Activated CD8-positive, alpha-beta memory T cell treated with anti-CD3 and anti-CD28 coated beads, Interleukin-2, amount 10 ng/mL, durations not matched to agents 7 days and 5 days (primary cell): ENCODE results near the gene MTURN. TPM values are rescaled to one million over a fixed set of nuclear protein-coding genes. Genes with fewer than 3 reads are reported as not detected.

Source experiments
- ATAC-seq: fragments of 150-1000 bp; cut with Tn5 transposase; one replicate; pipeline ENCODE4 v1.10.0; 2021; ENCODE audit warnings: moderate library complexity
- CTCF ChIA-PET: fragments of 350-600 bp; sonication (Branson Sonifier 250); formaldehyde crosslinking; loops from one replicate; lab custom pipeline; 2021; ENCODE audit warnings: antibody characterized with exemption; lab: Charles Lee
- DNase-seq: peaks from one replicate; pipeline ENCODE4 v3.0.0-alpha.2; 2020
- H3K27ac Mint-ChIP-seq: one replicate; pipeline ENCODE4 v1.8.0; 2021; ENCODE audit warnings: mild to moderate bottlenecking, mixed read lengths
- H3K27me3 Mint-ChIP-seq: one replicate; pipeline ENCODE4 v1.8.0; 2021; ENCODE audit warnings: mixed read lengths
- H3K36me3 Mint-ChIP-seq: one replicate; pipeline ENCODE4 v1.8.0; 2021; ENCODE audit warnings: mild to moderate bottlenecking, mixed read lengths
- H3K4me1 Mint-ChIP-seq: one replicate; pipeline ENCODE4 v1.8.0; 2021; ENCODE audit warnings: mixed read lengths
- H3K4me3 Mint-ChIP-seq: one replicate; pipeline ENCODE4 v1.8.0; 2021; ENCODE audit warnings: mild to moderate bottlenecking, moderate library complexity, mixed read lengths
- H3K9me3 Mint-ChIP-seq: one replicate; pipeline ENCODE4 v1.8.0; 2022; ENCODE audit warnings: low read depth, mixed read lengths
- total RNA-seq, 2 experiments: library from RNA; stranded (reverse); gene quantifications; one replicate each; pipeline ENCODE4 v1.2.3, GENCODE V29; 2021

MTURN gene
- total RNA-seq, 2 experiments from 2014 or later = 2.5 to 4.4 TPM

DNA sequence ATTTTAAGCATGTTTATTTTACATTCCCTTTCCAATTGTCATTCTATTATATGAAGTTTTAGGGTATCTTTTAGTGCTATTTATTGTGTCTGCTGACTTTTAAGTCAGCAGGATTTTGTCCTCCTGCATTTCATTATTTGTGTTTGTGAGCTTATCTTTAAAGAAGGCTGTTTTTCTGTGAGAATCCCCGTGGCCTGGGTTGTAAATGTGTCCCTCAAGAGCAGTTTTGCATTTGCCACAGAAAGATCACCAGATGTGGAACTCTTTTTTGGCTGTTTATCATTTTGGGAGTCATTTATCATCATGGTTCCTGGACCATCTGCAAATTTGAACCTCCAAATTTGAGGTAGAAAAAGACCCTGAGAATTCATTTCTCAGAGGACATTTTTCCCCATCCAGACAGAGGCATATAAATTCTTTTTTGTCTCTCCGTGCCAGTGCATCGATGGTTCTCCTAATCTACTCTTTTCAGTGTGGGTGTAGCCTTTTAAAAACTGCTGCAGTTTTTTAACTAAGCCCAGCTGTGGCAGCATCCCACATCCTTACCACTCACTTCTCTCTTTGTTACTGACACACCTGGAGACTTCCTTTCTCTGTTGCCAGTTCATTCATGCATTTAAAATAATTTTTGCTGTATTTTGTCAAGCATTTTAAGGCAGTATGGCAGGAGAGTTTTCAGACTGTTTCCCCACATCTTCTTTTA is 20.1 kb upstream of the MTURN start:
- H3K27ac Mint-ChIP-seq = no peak overlapping the region
- CTCF ChIA-PET = no interaction called here
- no peak for ATAC-seq
- peaks cover 14% of the 10 kb centered on the region for H3K9me3 Mint-ChIP-seq
- H3K36me3 Mint-ChIP-seq = peaks cover 17% of the 10 kb centered on the region
- peaks cover 2% of the 10 kb centered on the region for H3K4me1 Mint-ChIP-seq
- no peak overlapping the region for H3K4me3 Mint-ChIP-seq
- no peaks in the 10 kb centered on the region for H3K27me3 Mint-ChIP-seq
- no peak for DNase-seq

DNA sequence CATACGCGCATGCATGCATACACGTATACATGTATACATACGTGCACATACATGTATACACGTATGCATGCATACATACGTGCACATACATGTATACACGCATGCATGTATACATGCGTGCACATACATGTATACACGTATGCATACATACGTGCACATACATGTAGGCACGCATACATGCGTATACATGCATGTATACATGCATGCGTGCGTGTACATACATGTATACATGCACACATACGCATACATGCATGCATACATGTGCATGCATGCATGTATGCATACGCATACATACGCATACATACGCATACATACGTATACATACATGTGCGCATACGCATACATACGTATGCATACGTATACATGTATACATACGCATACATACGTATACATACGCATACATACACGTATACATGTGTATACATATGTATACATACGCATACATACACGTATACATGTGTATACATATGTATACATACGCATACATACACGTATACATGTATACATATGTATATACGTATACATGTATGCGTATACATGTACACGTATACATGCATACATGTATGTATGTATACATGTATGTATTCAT is 19.0 kb upstream of the MTURN start:
- H3K4me3 Mint-ChIP-seq = no peak overlapping the region
- CTCF ChIA-PET = no interaction called here
- no peak overlapping the region for H3K27ac Mint-ChIP-seq
- no peaks in the 10 kb centered on the region for H3K27me3 Mint-ChIP-seq
- peaks cover 16% of the 10 kb centered on the region for H3K36me3 Mint-ChIP-seq
- peaks cover 2% of the 10 kb centered on the region for H3K4me1 Mint-ChIP-seq
- no peak for ATAC-seq
- peaks cover 9% of the 10 kb centered on the region for H3K9me3 Mint-ChIP-seq
- DNase-seq = no peak

DNA sequence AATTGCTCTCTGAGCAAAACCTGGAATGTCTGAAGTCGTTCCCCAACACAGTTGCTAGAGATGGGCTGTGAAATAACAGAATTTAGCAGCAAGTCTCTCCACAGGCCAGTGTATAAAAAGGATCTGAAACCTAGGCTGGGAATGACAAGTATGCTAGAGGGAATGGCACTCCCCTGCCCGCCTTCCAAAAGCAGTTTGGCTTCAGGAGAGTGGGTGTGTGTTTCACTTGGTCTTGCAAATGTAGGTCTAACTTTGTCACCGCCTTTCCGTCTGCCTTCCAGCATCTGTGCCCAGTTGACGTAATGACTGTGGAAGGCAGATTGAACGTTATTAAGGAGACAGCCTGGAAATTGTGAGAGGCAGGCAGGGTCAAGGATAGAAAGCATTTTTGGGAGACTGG is 18.0 kb upstream of the MTURN start:
- no peak overlapping the region for H3K4me3 Mint-ChIP-seq
- CTCF ChIA-PET = interaction anchor here (0.6 kb wide), 1 partner anchor 110 kb away, joined by 4 read pairs; no protein-coding TSS in a partner anchor
- ATAC-seq (no peak), DNase-seq (no peak)
- peaks cover 16% of the 10 kb centered on the region for H3K36me3 Mint-ChIP-seq
- H3K4me1 Mint-ChIP-seq = peaks cover 2% of the 10 kb centered on the region
- no peak overlapping the region for H3K27ac Mint-ChIP-seq
- peaks cover 9% of the 10 kb centered on the region for H3K9me3 Mint-ChIP-seq
- no peaks in the 10 kb centered on the region for H3K27me3 Mint-ChIP-seq

DNA sequence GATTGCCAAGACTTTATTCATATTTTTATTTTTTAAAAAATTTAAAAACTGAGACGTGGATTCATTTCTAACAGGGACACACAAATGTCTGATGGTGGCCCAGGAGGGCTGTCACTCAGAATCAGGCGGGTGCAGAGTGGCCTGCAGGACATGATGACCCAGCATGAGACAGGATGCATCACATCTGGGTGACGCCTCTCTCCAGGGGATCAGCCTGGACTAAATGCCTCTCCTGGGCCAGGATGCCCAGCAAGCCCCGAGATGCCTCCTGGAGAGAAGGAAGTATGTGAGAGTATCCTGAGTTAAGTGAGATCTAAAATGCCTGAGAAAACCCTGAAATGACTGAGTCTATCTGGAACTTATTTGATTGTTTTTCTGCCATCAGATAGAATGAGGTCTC is 16.9 kb upstream of the MTURN start:
- Mint-ChIP-seq H3K4me1 (peaks cover 6% of the 10 kb centered on the region), H3K27me3 (no peaks in the 10 kb centered on the region), H3K36me3 (peaks cover 14% of the 10 kb centered on the region), H3K4me3 (no peak overlapping the region), H3K27ac (no peak overlapping the region), H3K9me3 (peaks cover 5% of the 10 kb centered on the region)
- DNase-seq (no peak), ATAC-seq (no peak)
- CTCF ChIA-PET = interaction anchor here (1.0 kb wide), 1 partner anchor 360 kb away, joined by 3 read pairs; no protein-coding TSS in a partner anchor

DNA sequence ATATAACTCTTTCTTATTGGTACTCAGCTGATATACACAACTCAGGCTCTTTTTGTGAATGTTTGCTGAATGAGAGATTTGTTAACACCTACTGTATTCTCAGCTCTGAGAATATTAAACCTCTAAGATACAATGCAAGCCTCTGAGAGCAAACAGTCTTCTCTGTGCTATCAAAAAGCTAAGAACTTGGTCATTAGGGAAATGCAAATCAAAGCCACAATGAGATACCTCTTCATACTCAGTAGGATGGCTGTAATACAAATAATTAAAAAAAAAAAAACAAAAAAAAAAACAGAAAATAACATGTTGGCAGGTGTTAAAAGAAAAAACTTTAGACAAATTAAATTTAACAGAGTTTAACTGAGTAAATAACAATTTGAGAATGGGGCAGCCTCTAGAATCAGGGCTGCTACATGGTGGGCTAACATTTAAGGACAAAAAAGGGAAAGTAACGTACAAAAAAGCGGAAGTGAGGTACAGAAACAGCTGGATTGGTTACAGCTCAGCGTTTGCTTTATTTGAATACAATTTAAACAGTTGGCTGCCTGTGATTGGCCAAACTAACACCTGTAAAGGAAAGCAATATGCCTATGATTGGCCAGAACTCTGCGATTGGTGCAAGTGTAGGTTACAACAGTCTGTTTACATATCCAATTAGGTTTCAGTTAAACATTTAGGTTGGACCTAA is 14.8 kb upstream of the MTURN start:
- no peak overlapping the region for H3K27ac Mint-ChIP-seq
- no peaks in the 10 kb centered on the region for H3K27me3 Mint-ChIP-seq
- CTCF ChIA-PET = no interaction called here
- H3K36me3 Mint-ChIP-seq = no peaks in the 10 kb centered on the region
- H3K4me1 Mint-ChIP-seq = peaks cover 5% of the 10 kb centered on the region
- no peak overlapping the region for H3K4me3 Mint-ChIP-seq
- no peak for ATAC-seq
- DNase-seq = no peak
- H3K9me3 Mint-ChIP-seq = no peaks in the 10 kb centered on the region

DNA sequence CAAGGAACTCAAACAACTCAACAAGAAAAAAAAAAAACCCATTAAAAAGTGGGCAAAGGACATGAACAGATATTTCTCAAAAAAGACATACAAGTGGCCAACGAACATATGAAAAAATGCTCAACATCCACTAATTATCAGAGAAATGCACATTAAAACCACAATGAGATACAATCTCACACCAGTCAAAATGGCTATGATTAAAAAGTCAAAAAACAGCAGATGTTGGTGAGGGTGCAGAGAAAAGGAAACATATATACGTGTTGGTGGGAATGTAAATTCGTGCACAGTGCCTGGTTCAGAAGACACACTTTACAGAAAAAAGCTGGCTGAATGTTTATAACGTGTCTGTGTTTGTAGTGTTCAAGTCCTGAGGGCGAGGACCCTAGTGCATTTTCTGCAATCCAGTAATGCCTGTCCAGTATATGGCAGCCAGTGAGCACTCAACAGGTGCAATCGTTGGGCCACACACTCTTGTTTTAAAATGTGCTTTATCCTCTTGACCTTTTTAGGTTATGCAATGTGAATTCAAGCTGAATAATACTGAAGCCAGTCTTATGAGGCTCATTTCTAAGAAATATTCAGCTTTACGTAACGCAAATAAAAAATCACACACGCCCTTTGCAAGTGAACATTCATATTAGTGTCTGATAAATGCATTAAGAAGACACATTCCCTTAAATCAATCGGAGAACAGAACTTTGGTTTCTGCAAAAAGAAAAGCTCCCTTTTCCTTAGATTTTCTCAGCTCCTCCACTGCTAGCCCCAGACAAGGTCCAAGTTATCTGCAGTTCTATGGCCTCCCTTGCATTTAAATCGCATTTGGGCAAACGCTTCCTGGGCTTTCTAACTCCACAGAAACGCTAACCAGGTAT is 813 bp upstream of the MTURN start:
- no peak for DNase-seq
- H3K4me1 Mint-ChIP-seq = peaks cover 7% of the 10 kb centered on the region
- CTCF ChIA-PET = interaction anchor here (0.9 to 1.9 kb wide), 3 partner anchors 10 to 60 kb away, joined by 3 to 10 read pairs (median 4); no protein-coding TSS in a partner anchor
- peak overlapping the region; percentile 75 for H3K4me3 Mint-ChIP-seq
- peak overlapping the region; percentile 65 for H3K27ac Mint-ChIP-seq
- H3K9me3 Mint-ChIP-seq = no peaks in the 10 kb centered on the region
- H3K27me3 Mint-ChIP-seq = peaks cover 34% of the 10 kb centered on the region
- peaks cover 3% of the 10 kb centered on the region for H3K36me3 Mint-ChIP-seq
- no peak for ATAC-seq

DNA sequence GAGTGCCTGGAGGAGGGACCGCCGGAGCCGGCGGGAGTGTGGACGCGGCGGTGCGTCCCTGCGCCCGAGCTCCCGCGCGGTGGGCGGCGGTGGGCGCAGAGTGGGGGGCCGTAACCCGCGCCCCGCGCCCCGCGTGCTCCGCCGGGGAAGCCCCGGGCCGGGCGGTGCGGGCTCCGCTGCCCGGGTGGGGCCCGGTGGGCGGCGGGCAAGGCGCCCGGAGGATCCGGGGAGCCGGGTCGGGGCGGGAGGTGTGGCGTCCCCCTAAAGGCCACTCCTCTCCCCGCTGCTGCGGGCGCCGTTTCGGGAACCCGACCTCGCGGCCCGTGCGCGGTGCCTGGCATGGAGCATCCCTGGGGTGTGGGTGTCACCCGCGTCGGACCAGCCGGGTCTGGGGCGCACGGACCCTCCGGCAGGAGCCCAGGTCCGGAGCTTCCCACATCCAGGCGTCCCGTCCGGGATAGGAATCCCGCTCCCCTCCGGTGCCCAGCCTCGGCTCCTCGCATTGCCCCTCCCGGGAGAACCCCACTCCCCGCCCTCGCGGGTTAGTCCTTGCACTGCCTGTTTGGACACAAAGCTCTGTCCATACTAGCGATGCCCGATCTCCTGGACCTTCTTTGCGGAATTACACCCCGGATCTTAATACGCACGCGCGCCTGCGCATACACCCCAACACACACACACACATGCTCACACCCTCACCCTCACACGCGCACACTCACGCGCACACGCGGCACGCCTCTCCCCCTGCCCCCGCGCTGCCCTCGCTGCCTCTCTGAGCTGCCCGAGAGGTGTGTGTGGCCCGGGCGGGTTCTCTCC is 723 bp downstream of the MTURN start:
- Mint-ChIP-seq H3K27ac (peak overlapping the region; percentile 67), H3K27me3 (peaks cover 34% of the 10 kb centered on the region), H3K9me3 (no peaks in the 10 kb centered on the region), H3K4me3 (peak overlapping the region; percentile 79), H3K4me1 (peaks cover 7% of the 10 kb centered on the region), H3K36me3 (no peaks in the 10 kb centered on the region)
- DNase-seq (peak; percentile 56), ATAC-seq (peak; percentile 37)
- CTCF ChIA-PET = interaction anchor here (1.2 to 1.9 kb wide), 2 partner anchors 28 to 180 kb away, joined by 3 to 10 read pairs; no protein-coding TSS in a partner anchor

DNA sequence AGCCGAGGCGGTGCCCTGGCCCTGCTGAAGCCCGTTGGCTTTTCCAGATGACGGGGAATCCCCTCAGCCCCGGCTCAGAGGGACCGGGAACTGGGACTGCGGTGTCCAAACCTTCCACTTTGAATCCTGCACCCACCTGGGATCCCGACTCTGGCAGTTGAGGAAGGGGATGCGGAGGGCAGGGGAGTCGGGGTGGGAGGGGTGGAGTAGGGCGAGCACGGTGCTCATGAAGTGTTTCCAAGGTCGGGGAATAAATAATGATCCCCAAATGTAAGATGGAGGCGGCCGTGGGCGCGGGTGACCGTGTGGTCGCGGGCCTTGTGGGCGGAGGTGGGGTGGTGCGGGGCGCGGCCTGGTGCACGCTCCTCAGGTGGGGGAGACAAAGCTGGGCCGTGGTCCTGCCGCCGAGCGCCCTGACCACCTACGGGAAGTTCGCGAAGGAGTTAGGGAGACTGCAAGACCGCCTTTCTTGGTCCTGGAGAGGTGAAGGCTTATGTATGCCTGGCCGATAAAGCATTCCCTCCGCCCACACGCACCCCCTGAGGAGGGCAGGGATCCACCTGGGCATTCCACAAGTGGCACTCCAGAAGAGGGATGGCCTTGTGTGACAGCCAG is 1.4 kb downstream of the MTURN start:
- no peak for DNase-seq
- ATAC-seq = no peak
- CTCF ChIA-PET = interaction anchor here (1.2 kb wide), 1 partner anchor 181 kb away, joined by 3 read pairs; no protein-coding TSS in a partner anchor
- Mint-ChIP-seq H3K36me3 (no peaks in the 10 kb centered on the region), H3K4me1 (peaks cover 7% of the 10 kb centered on the region), H3K4me3 (peak overlapping the region; percentile 79), H3K27me3 (peaks cover 29% of the 10 kb centered on the region), H3K27ac (no peak overlapping the region), H3K9me3 (no peaks in the 10 kb centered on the region)

DNA sequence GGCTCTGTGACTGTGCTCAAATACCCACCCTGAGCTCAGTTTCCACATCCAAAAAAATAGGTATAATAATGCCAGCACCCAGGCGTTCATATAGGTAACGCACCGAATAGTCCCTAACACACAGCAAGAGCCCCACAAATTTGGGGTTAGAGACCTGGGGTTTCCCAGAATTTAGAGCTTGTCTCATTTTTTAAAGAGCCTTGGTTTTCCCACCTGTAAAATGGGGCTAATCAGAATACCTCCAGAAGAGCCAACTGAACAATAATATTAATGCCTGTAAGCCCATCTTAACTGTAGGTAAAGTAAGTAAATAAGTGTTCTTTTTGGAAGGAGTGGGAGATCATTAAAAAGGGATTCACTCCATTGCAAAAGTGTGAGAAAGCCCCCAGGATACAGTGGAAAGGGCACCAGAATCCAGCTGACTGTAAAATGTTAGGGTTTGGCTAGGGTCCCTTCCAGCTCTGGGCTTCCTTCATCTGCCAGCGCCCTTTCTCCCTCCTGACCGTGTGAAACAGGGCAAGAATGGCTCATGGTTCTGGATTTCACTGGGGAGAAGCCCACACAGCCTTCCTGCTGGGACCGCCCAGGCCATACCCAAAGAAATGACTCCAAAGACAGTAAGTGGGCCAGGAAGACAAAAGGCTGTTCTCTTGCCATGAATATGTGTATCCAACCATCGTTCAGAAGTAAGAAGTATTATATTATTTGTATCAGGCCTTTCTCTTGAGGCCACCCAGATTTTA is 2.1 kb downstream of the MTURN start:
- ATAC-seq = no peak
- CTCF ChIA-PET = no interaction called here

DNA sequence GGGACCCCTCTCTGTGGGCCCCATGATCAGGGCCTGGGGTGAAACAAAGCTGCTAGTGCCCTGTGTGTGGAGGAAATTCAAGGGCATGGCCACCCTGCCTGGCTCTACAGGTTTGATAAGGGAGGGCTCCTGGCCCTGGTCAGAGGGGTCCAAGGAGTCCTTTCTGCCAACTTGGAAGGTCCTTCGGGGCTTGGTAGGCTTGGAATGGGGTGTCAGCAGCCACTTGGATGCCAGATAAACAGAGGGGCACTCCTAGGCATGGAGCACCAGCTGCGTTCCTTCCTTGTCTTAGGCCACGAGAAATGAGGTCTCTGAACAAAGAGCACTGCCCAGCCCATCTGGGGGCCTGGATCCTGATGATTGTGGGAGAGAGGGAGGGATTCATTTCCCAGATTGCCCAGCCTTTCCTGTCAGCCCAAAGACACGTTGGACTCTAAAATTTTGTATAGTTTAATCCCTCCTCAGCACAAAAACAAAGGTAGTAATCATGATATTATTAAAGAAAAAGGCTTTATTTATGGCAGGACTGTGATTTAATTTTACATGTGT is 5.1 kb downstream of the MTURN start:
- Mint-ChIP-seq H3K4me1 (peaks cover 18% of the 10 kb centered on the region), H3K27ac (no peak overlapping the region), H3K9me3 (no peaks in the 10 kb centered on the region), H3K36me3 (no peaks in the 10 kb centered on the region), H3K4me3 (no peak overlapping the region), H3K27me3 (peaks cover 7% of the 10 kb centered on the region)
- CTCF ChIA-PET = no interaction called here
- ATAC-seq = no peak
- DNase-seq = no peak

More for the DNA sequence above, 2.1 kb downstream of the MTURN start:
- Mint-ChIP-seq H3K27me3 (peaks cover 29% of the 10 kb centered on the region), H3K4me1 (peaks cover 7% of the 10 kb centered on the region), H3K9me3 (no peaks in the 10 kb centered on the region), H3K36me3 (no peaks in the 10 kb centered on the region), H3K27ac (no peak overlapping the region), H3K4me3 (no peak overlapping the region)
- DNase-seq = no peak

DNA sequence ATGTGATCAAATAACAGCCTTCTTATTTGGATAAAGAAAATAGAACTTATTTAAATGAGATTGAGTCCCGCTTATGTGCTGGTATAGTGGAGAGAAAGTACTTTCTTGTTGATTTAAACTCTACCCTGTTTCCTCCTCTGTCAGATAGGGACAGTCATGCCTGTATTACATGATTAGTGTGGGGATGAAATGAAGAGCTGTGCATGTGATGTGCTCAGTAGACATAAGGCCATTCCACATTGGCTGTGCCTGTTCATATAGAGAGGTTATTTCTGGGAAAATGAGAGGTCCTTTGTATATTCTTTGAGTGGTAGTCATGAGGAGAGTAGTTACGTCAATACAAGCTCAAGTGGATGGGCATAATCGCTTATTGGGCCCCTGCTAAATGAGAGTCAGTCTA is 5.7 kb downstream of the MTURN start:
- CTCF ChIA-PET = no interaction called here
- Mint-ChIP-seq H3K9me3 (no peaks in the 10 kb centered on the region), H3K27me3 (peaks cover 7% of the 10 kb centered on the region), H3K4me3 (no peak overlapping the region), H3K4me1 (peaks cover 18% of the 10 kb centered on the region), H3K27ac (no peak overlapping the region), H3K36me3 (no peaks in the 10 kb centered on the region)
- DNase-seq = no peak
- ATAC-seq = no peak
